ENCODE results near the gene PCDHGC5. TPM values are rescaled to one million over a fixed set of nuclear protein-coding genes. Genes with fewer than 3 reads are reported as not detected.

The PCDHGC5 gene
- total and polyA plus RNA-seq, 7 donors = 0.26 to 5.6 (median 1.6) TPM; not detected in 1

DNA sequence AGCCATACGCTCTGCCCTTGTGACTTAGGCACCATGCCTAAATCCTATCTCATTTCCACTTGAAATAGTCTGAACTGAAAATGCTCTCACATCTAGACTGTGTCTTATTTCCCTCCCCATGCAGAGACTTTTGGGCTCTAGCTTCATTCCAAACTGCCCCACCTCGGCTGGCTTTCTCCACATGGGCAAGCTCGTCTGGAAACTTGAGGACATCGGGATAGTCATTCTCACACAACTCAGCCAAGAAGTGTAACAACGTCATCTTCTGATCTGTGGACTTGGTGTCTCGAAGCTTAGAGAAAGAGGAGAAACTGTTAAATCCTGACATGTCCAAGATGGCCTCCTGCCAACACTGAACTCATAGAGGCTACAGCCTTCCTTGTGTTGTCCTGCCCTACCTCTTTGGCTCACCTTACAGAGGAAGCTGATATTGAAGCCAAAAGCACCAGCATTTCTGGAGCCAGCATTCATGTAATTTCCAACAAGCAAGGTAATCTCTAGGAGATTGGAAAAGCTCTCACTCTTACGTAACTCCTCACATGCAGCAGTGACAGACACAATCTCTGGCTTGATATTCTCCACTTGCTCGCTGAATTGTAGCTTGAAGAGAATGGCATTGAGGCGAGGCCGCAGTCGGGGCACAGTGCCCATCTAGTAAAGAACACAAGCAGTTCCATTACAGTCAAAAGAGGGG, 39.6 kb downstream of the PCDHGC5 start:
- Histone ChIP-seq H3K9me3 (no peaks in the 10 kb centered on the region), H3K36me3 (peaks cover 0 to 35% (median 0%) of the 10 kb centered on the region in 4 donors), H3K27me3 (no peaks in the 10 kb centered on the region), H3K27ac (peak overlapping the region; percentile 60 to 84 (median 66)), H3K4me1 (peaks cover 0 to 45% (median 29%) of the 10 kb centered on the region in 4 donors), H3K4me3 (no peak overlapping the region)
- no peak for TF ChIP-seq POLR2A (IDR thresholded peaks at IDR 0.05)
- no peak for TF ChIP-seq CTCF (IDR thresholded peaks at IDR 0.05)
- no peak for TF ChIP-seq EP300 (IDR thresholded peaks at IDR 0.05)
- TF ChIP-seq POLR2AphosphoS5 (IDR thresholded peaks at IDR 0.05) = peak in 2 of 4 donors; percentile 5 to 12
- WGBS, 2 donors = 80 to 92% methylated on average over 11 of the region's 11 CpGs
- peak; percentile 70 for DNase-seq
- intact Hi-C loops (cut with DNase I) = loop anchor here (5.0 kb wide), 1 partner anchor 121 kb away; the partner anchor contains the start of gene PCDHGB6

- H3K27ac ChIP-seq = peak overlapping the region; percentile 60 to 84 (median 66)
- no peak overlapping the region for H3K4me3 ChIP-seq
- peaks cover 0 to 35% (median 0%) of the 10 kb centered on the region in 4 donors for H3K36me3 ChIP-seq
- peaks cover 0 to 40% (median 28%) of the 10 kb centered on the region in 4 donors for H3K4me1 ChIP-seq
- no peaks in the 10 kb centered on the region for H3K9me3 ChIP-seq
- WGBS, 2 donors = 82 to 89% methylated on average over 5 of the region's 5 CpGs
- intact Hi-C loops (cut with DNase I) = loop anchor here (5.0 kb wide), 1 partner anchor 122 kb away; the partner anchor contains the start of gene PCDHGB6
- H3K27me3 ChIP-seq = no peaks in the 10 kb centered on the region
- no peak for DNase-seq
- TF ChIP-seq POLR2AphosphoS5 (IDR thresholded peaks at IDR 0.05) (no peak), EP300 (IDR thresholded peaks at IDR 0.05) (no peak), POLR2A (IDR thresholded peaks at IDR 0.05) (no peak), CTCF (IDR thresholded peaks at IDR 0.05) (no peak)
Observed at GRCh38 chr5:141529002-141529401, 40.1 kb downstream of the PCDHGC5 start.

DNA sequence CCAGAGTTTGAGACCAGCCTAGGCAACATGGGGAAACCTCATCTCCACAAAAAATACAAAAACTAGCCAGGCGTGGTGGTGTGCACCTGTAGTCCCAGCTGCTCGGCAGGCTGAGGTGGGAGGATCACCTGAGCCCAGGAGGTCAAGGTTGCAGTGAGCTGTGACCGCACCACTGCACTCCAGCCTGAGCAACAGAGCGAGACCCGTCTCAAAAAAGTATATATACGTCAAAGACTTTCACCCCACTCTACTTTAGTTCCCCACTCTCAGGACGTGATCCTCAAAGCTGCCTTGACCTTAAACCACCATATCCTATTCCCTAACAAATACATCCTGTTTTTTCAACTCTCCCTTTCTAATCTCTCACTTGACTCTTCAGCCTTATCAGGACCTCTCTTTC, 41.0 kb downstream of the PCDHGC5 start:
- peak overlapping the region in 3 of 4 donors; percentile 65 to 84 (median 68) for H3K27ac ChIP-seq
- TF ChIP-seq POLR2AphosphoS5 (IDR thresholded peaks at IDR 0.05) (no peak), EP300 (IDR thresholded peaks at IDR 0.05) (no peak), POLR2A (IDR thresholded peaks at IDR 0.05) (no peak), CTCF (IDR thresholded peaks at IDR 0.05) (no peak)
- no peaks in the 10 kb centered on the region for H3K9me3 ChIP-seq
- H3K27me3 ChIP-seq = no peaks in the 10 kb centered on the region
- no peak for DNase-seq
- intact Hi-C loops (cut with DNase I) = loop anchor here (5.0 kb wide), 1 partner anchor 123 kb away; the partner anchor contains the start of gene PCDHGB6
- 89 to 93% methylated on average over 7 of the region's 7 CpGs for WGBS, 2 donors
- peaks cover 0 to 35% (median 0%) of the 10 kb centered on the region in 4 donors for H3K36me3 ChIP-seq
- H3K4me3 ChIP-seq = no peak overlapping the region
- peaks cover 0 to 32% (median 21%) of the 10 kb centered on the region in 4 donors for H3K4me1 ChIP-seq

DNA sequence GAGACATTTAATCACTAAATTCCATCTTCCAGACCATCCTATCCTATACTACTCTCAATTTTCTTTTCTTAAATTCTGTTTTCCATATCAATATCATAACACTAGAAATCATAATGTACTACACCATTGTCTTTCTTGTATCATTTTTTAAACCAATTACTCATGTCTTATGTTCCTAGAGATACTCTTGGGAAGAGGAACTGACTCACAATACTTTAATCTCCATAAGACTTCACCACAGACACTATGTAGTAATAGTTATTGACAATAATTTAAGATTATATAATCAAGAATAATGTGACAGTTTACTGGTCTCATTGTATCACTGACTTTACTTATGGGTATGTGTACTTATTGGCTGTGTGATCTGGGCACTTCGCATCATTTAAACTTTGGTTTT, 43.8 kb downstream of the PCDHGC5 start:
- Histone ChIP-seq H3K36me3 (peaks cover 0 to 19% (median 0%) of the 10 kb centered on the region in 4 donors), H3K9me3 (no peaks in the 10 kb centered on the region), H3K27me3 (no peaks in the 10 kb centered on the region), H3K4me1 (peaks cover 0 to 23% (median 11%) of the 10 kb centered on the region in 4 donors), H3K27ac (no peak overlapping the region), H3K4me3 (no peak overlapping the region)
- no peak for DNase-seq
- WGBS, 2 donors = 98 to 99% methylated on average over 1 of the region's 1 CpG
- intact Hi-C loops (cut with DNase I) = no loop called here
- TF ChIP-seq POLR2AphosphoS5 (IDR thresholded peaks at IDR 0.05) (no peak), CTCF (IDR thresholded peaks at IDR 0.05) (no peak), POLR2A (IDR thresholded peaks at IDR 0.05) (no peak), EP300 (IDR thresholded peaks at IDR 0.05) (no peak)
